ENCODE results near the gene ADCY4. TPM values are rescaled to one million over a fixed set of nuclear protein-coding genes. Genes with fewer than 3 reads are reported as not detected.

Gene ADCY4
- total and polyA plus RNA-seq, 2 of the 13 experiments (the other 11 are each of a cell fraction or from before 2014, with no cell fraction given), result 0.03 TPM; not detected in 1

- ATAC-seq (no peak), FAIRE-seq (no peak), DNase-seq (ENCODE audit: low spot score) (no peak)
- Histone ChIP-seq H3K79me2 (ENCODE audit: insufficient read depth, low read length) (peaks cover 11% of the 10 kb centered on the region), H2AFZ (ENCODE audit: low read length) (no peak overlapping the region), H3K4me3 (replicated peaks in 1 of 3; ENCODE audit: insufficient read depth in 1 of 3, low read depth in 2 of 3, low read length in 3 of 3) (no peak overlapping the region), H3K9ac (ENCODE audit: insufficient read depth, low read depth, low read length) (no peak overlapping the region), H4K20me1 (ENCODE audit: insufficient read depth, low read length) (no peaks in the 10 kb centered on the region), H3K27ac (ENCODE audit: extremely low read length, insufficient read depth, low read length) (no peak overlapping the region), H3K9me3 (ENCODE audit: low read length) (no peaks in the 10 kb centered on the region), H3K27me3 (ENCODE audit: control insufficient read depth in 1 of 2, insufficient read depth in 2 of 2, low read length in 2 of 2) (no peaks in the 10 kb centered on the region), H3K4me1 (ENCODE audit: insufficient read depth, low read length) (peaks cover 33% of the 10 kb centered on the region), H3K4me2 (ENCODE audit: low read depth, low read length) (no peak overlapping the region), H3K36me3 (replicated peaks in 1 of 2; ENCODE audit: control insufficient read depth in 1 of 2, insufficient read depth in 2 of 2, low read length in 2 of 2) (peaks cover 50 to 69% of the 10 kb centered on the region in 2 experiments)
- 95% methylated on average over 2 of the region's 2 CpGs for WGBS (ENCODE audit: low lambda C conversion rate)
- ChIA-PET POLR2A (interaction anchor here (1.4 to 24.7 kb wide), 4 partner anchors 15 to 53 kb away, joined by 4 to 850 read pairs (median 25); partner anchors contain the start of genes GMPR2, NEDD8, RABGGTA and TINF2), CTCF (ENCODE audit: low intra/inter-chr PET ratio, low total read pairs) (no interaction called here)
- BruUV-seq (replicated peaks), result no TSS peak
- intact Hi-C loops (cut with micrococcal nuclease; ENCODE audit: unreplicated experiment), result loop anchor here (10.0 kb wide), 1 partner anchor 989 kb away; the partner anchor contains the start of genes BCL2L2 and PPP1R3E
- TF ChIP-seq ELF4 (CRISPR knock-in tag; IDR thresholded peaks at IDR 0.05; ENCODE audit: borderline replicate concordance), result no peak
- TF ChIP-seq ZNF550 (CRISPR knock-in tag; IDR thresholded peaks at IDR 0.05; ENCODE audit: borderline replicate concordance), result peak; percentile 51; the same call in 1 of the 2 replicates
- peak; percentile 53; the same call in 1 of the 2 replicates for TF ChIP-seq ZNF121 (CRISPR knock-in tag; IDR thresholded peaks at IDR 0.05)
- no peak for TF ChIP-seq ZNF782 (CRISPR knock-in tag; IDR thresholded peaks at IDR 0.05; ENCODE audit: borderline replicate concordance)
- in situ Hi-C loops (cut with HindIII; ENCODE audit: extremely low pct_ligation_motif_present, low pct_unique_long_range_greater_than_20kb), result no loop called here
Measured at GRCh38 chr14:24293525-24293924, 41.3 kb downstream of the ADCY4 start.

GRCh38 chr14:24292118-24292807 is 42.6 kb downstream of the ADCY4 start:
- WGBS (ENCODE audit: low lambda C conversion rate), result 97% methylated on average over 11 of the region's 11 CpGs
- Histone ChIP-seq H3K4me1 (ENCODE audit: insufficient read depth, low read length) (peaks cover 20% of the 10 kb centered on the region), H3K9me3 (ENCODE audit: low read length) (no peaks in the 10 kb centered on the region), H2AFZ (ENCODE audit: low read length) (no peak overlapping the region), H3K27me3 (ENCODE audit: control insufficient read depth in 1 of 2, insufficient read depth in 2 of 2, low read length in 2 of 2) (no peaks in the 10 kb centered on the region), H3K4me3 (replicated peaks in 1 of 3; ENCODE audit: insufficient read depth in 1 of 3, low read depth in 2 of 3, low read length in 3 of 3) (no peak overlapping the region), H3K9ac (ENCODE audit: insufficient read depth, low read depth, low read length) (no peak overlapping the region), H3K4me2 (ENCODE audit: low read depth, low read length) (no peak overlapping the region), H3K36me3 (replicated peaks in 1 of 2; ENCODE audit: control insufficient read depth in 1 of 2, insufficient read depth in 2 of 2, low read length in 2 of 2) (peaks cover 50 to 69% of the 10 kb centered on the region in 2 experiments), H3K27ac (ENCODE audit: extremely low read length, insufficient read depth, low read length) (no peak overlapping the region), H3K79me2 (ENCODE audit: insufficient read depth, low read length) (peaks cover 4% of the 10 kb centered on the region), H4K20me1 (ENCODE audit: insufficient read depth, low read length) (no peaks in the 10 kb centered on the region)
- no peak for ATAC-seq
- no peak for FAIRE-seq
- CTCF ChIA-PET (ENCODE audit: low intra/inter-chr PET ratio, low total read pairs), result no interaction called here
- no TSS peak for BruUV-seq (replicated peaks)
- in situ Hi-C loops (cut with HindIII; ENCODE audit: extremely low pct_ligation_motif_present, low pct_unique_long_range_greater_than_20kb), result no loop called here
- intact Hi-C loops (cut with micrococcal nuclease; ENCODE audit: unreplicated experiment), result loop anchor here (10.0 kb wide), 1 partner anchor 987 kb away; the partner anchor contains the start of genes BCL2L2 and PPP1R3E
- POLR2A ChIA-PET, result interaction anchor here (0.7 to 24.7 kb wide), 8 partner anchors 10 to 131 kb away, joined by 3 to 850 read pairs (median 4); partner anchors contain the start of genes CHMP4A, GMPR2, IRF9 and NEDD8
- DNase-seq (ENCODE audit: low spot score), result no peak
- TF ChIP-seq NONO (IDR thresholded peaks at IDR 0.05) (no peak), NONO (CRISPR knock-in tag; conservative IDR thresholded peaks at IDR 0.05) (0 out of 2 replicates have a peak, but pooled peaks have one; percentile 6), ATF7 (IDR thresholded peaks at IDR 0.05) (no peak), ATF7 (CRISPR knock-in tag; IDR thresholded peaks at IDR 0.05) (0 out of 2 replicates have a peak, but pooled peaks have one; percentile 48), AGO2 (optimal IDR thresholded peaks at IDR 0.05; ENCODE audit: low read depth, low read length) (peak; percentile 45), E2F1 (CRISPR knock-in tag; IDR thresholded peaks at IDR 0.05) (no peak), NFIB (CRISPR knock-in tag; IDR thresholded peaks at IDR 0.05; ENCODE audit: borderline replicate concordance) (peak; percentile 71; the same call in 1 of the 2 replicates), ESRRA (CRISPR knock-in tag; IDR thresholded peaks at IDR 0.05; ENCODE audit: low read depth) (0 out of 2 replicates have a peak, but pooled peaks have one; percentile 2)
- TF ChIP-seq, protein P1, sequence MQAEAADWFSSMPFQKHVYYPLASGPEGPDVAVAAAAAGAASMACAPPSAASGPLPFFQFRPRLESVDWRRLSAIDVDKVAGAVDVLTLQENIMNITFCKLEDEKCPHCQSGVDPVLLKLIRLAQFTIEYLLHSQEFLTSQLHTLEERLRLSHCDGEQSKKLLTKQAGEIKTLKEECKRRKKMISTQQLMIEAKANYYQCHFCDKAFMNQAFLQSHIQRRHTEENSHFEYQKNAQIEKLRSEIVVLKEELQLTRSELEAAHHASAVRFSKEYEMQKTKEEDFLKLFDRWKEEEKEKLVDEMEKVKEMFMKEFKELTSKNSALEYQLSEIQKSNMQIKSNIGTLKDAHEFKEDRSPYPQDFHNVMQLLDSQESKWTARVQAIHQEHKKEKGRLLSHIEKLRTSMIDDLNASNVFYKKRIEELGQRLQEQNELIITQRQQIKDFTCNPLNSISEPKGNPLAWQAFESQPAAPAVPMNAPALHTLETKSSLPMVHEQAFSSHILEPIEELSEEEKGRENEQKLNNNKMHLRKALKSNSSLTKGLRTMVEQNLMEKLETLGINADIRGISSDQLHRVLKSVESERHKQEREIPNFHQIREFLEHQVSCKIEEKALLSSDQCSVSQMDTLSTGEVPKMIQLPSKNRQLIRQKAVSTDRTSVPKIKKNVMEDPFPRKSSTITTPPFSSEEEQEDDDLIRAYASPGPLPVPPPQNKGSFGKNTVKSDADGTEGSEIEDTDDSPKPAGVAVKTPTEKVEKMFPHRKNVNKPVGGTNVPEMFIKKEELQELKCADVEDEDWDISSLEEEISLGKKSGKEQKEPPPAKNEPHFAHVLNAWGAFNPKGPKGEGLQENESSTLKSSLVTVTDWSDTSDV (CRISPR knock-in tag; IDR thresholded peaks at IDR 0.05), result peak; percentile 64; the same call in 1 of the 2 replicates

All from HepG2 (cell line).